HEK293 (cell line): ENCODE results near the gene APC2.
A peak's percentile ranks its signal among the peaks of the same experiment; 100 is the strongest.

Experiments
- CTCF ChIA-PET: fragments of 350-600 bp; formaldehyde crosslinking; extraction: SDS; loops from one replicate; lab custom pipeline; 2021; ENCODE audit warnings: antibody characterized with exemption; lab: Yijun Ruan, JAX
- POLR2A ChIA-PET: fragments of 300-600 bp; formaldehyde crosslinking; extraction: SDS; loops from one replicate; lab custom pipeline; 2020; ENCODE audit warnings: antibody characterized with exemption, inconsistent platforms; lab: Yijun Ruan, JAX
- H3K27ac ChIP-seq: fragments of 200-500 bp; sonication (Bioruptor generic); 2 replicates; pipeline ENCODE4 v1.5.1; 2014; ENCODE audit warnings: low read depth, low read length, control low read depth, inconsistent platforms; ENCODE audit errors: extremely low read depth
- H3K36me3 ChIP-seq, 2 experiments: fragments of 200-500 bp in 1 of 2; sonication (Bioruptor generic) in 1 of 2; 1 replicate in 1 of 2; 2 replicates in 1 of 2; pipeline ENCODE4 v1.5.1; 2014 to 2017; ENCODE audit warnings: inconsistent platforms in 2 of 2, low read length in 2 of 2; ENCODE audit not compliant: control insufficient read depth in 2 of 2, insufficient read depth in 1 of 2
- H3K4me1 ChIP-seq: fragments of 200-500 bp; sonication (Bioruptor generic); 2 replicates; pipeline ENCODE4 v1.5.1; 2014; ENCODE audit warnings: mild to moderate bottlenecking, low read length, inconsistent platforms; ENCODE audit not compliant: control insufficient read depth, insufficient read depth
- H3K4me3 ChIP-seq: 2 replicates; pipeline ENCODE4 v1.5.1; 2011; ENCODE audit warnings: low read depth, mild to moderate bottlenecking, control low read depth, low read length, moderate library complexity
- H3K9me3 ChIP-seq: fragments of 200-500 bp; sonication (Bioruptor generic); 2 replicates; pipeline ENCODE4 v1.5.1; 2014; ENCODE audit warnings: low read depth, low read length, inconsistent platforms; ENCODE audit not compliant: control insufficient read depth, insufficient read depth
- EGR2 ChIP-seq: fragments of 450-650 bp; formaldehyde crosslinking; IDR thresholded peaks from 2 replicates; pipeline ENCODE4 v1.5.1; 2016; ENCODE audit warnings: low read depth, missing biosample characterization, missing genetic modification characterization
- HIC1 ChIP-seq: fragments of 450-650 bp; formaldehyde crosslinking; IDR thresholded peaks from 2 replicates; pipeline ENCODE4 v1.5.1; 2016; ENCODE audit warnings: missing biosample characterization, missing genetic modification characterization
- HOXC10 ChIP-seq: sonication (generic); formaldehyde crosslinking; IDR thresholded peaks from 2 replicates; pipeline ENCODE4 v1.8.1; 2023; ENCODE audit warnings: mild to moderate bottlenecking, missing genetic modification reagents
- HOXD13 ChIP-seq: sonication (generic); formaldehyde crosslinking; IDR thresholded peaks from 2 replicates; pipeline ENCODE4 v1.8.0; 2022; ENCODE audit warnings: missing genetic modification reagents, borderline replicate concordance
- KLF10 ChIP-seq: fragments of 450-650 bp; IDR thresholded peaks from 2 replicates; pipeline ENCODE4 v1.5.1; 2018; ENCODE audit warnings: missing biosample characterization, mild to moderate bottlenecking, missing genetic modification characterization
- KLF17 ChIP-seq: fragments of 450-650 bp; formaldehyde crosslinking; IDR thresholded peaks from 2 replicates; pipeline ENCODE4 v1.5.1; 2016; ENCODE audit warnings: missing biosample characterization, missing genetic modification characterization
- SALL2 ChIP-seq: fragments of 450-650 bp; formaldehyde crosslinking; IDR thresholded peaks from 2 replicates; pipeline ENCODE4 v1.5.0; 2017; ENCODE audit warnings: missing biosample characterization, mild to moderate bottlenecking, missing genetic modification characterization, borderline replicate concordance
- SP2 ChIP-seq: fragments of 450-650 bp; formaldehyde crosslinking; IDR thresholded peaks from 2 replicates; pipeline ENCODE4 v1.5.1; 2016; ENCODE audit warnings: missing biosample characterization, missing genetic modification characterization
- ZBTB6 ChIP-seq: fragments of 450-650 bp; formaldehyde crosslinking; IDR thresholded peaks from 2 replicates; pipeline ENCODE4 v1.5.1; 2017; ENCODE audit warnings: missing biosample characterization, missing genetic modification characterization
- ZFP3 ChIP-seq: fragments of 450-650 bp; formaldehyde crosslinking; IDR thresholded peaks from 2 replicates; pipeline ENCODE4 v1.5.1; 2016; ENCODE audit warnings: low read depth, missing biosample characterization, missing genetic modification characterization
- ZNF10 ChIP-seq: fragments of 450-650 bp; formaldehyde crosslinking; IDR thresholded peaks from 2 replicates; pipeline ENCODE4 v1.5.1; 2017; ENCODE audit warnings: missing biosample characterization, missing genetic modification characterization
- ZNF18 ChIP-seq: fragments of 450-650 bp; formaldehyde crosslinking; IDR thresholded peaks from 2 replicates; pipeline ENCODE4 v1.5.1; 2016; ENCODE audit warnings: missing biosample characterization, missing genetic modification characterization
- ZNF324 ChIP-seq: fragments of 450-650 bp; formaldehyde crosslinking; IDR thresholded peaks from 2 replicates; pipeline ENCODE4 v1.5.1; 2016; ENCODE audit warnings: missing biosample characterization, missing genetic modification characterization
- ZNF341 ChIP-seq: fragments of 450-650 bp; formaldehyde crosslinking; IDR thresholded peaks from 2 replicates; pipeline ENCODE4; 2016; ENCODE audit warnings: low read depth, missing biosample characterization, missing genetic modification characterization
- ZNF394 ChIP-seq: fragments of 450-650 bp; formaldehyde crosslinking; IDR thresholded peaks from 2 replicates; pipeline ENCODE4 v1.5.1; 2016; ENCODE audit warnings: missing biosample characterization, missing genetic modification characterization, mild to moderate bottlenecking, moderate library complexity, borderline replicate concordance
- ZNF501 ChIP-seq: fragments of 450-650 bp; formaldehyde crosslinking; IDR thresholded peaks from 2 replicates; pipeline ENCODE4 v1.5.1; 2016; ENCODE audit warnings: missing biosample characterization, missing genetic modification characterization
- ZNF610 ChIP-seq: fragments of 450-650 bp; formaldehyde crosslinking; IDR thresholded peaks from 2 replicates; pipeline ENCODE4 v1.5.1; 2016; ENCODE audit warnings: missing biosample characterization, missing genetic modification characterization, borderline replicate concordance
- ZNF664 ChIP-seq: fragments of 450-650 bp; formaldehyde crosslinking; IDR thresholded peaks from 2 replicates; pipeline ENCODE4 v1.5.1; 2016; ENCODE audit warnings: missing biosample characterization, missing genetic modification characterization
- ZNF747 ChIP-seq: fragments of 450-650 bp; formaldehyde crosslinking; IDR thresholded peaks from 2 replicates; pipeline ENCODE4 v1.5.1; 2016; ENCODE audit warnings: missing biosample characterization, missing genetic modification characterization
- ZNF837 ChIP-seq: fragments of 450-650 bp; formaldehyde crosslinking; IDR thresholded peaks from 2 replicates; pipeline ENCODE4 v1.5.1; 2016; ENCODE audit warnings: missing biosample characterization, missing genetic modification characterization
- TF ChIP-seq, protein P1 (sequence below): fragments of 450-650 bp; formaldehyde crosslinking; IDR thresholded peaks from 2 replicates; pipeline ENCODE4 v1.5.1; 2016; ENCODE audit warnings: missing biosample characterization, missing genetic modification characterization
- TF ChIP-seq, protein P2 (sequence below): fragments of 450-650 bp; formaldehyde crosslinking; IDR thresholded peaks from 2 replicates; pipeline ENCODE4 v1.5.1; 2016; ENCODE audit warnings: missing biosample characterization, missing genetic modification characterization

The APC2 gene

DNA sequence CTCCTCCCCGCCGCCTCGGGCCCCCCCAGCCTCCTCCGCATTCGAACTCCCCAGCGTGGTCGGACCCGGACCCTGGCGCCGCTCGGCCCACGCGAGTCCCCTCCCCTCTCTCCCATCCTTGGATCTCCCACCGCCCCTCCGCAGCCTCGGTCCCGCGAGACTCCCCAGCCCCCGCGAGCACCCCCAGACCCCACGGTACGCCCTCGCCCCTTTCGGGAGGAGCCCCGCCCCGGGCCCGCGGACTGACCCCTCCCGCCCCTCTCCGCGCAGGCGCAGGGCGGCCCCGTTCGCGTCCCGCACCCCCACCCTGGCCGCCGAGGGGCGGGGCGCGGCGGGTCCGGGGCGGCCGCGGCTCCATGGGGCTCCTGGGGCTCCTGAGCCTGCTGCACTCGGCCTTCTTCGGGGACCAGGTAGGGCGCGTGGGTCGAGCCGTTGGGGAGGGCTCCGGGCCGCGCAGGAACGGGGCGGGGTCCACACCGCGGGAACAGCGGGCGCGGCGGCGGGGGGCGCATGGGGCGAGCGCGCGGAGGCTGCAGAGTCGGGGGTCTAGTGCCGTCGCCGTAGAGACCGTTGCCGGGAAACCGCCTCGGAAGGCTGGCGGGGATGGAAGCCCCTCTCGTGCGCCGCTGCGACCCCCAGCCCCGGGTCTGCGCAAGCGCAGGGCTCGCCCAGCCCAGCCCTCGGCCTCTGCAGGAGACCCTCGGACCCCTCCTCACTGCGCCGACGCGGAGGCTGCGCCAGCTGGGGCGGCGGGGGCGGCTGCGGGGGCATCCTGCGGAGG lies 3.8 kb upstream of the APC2 start (continued):
- TF ChIP-seq ZNF10 (tag by site-specific recombination) = no peak
- no peak for TF ChIP-seq SALL2
- no peak for TF ChIP-seq ZNF501
- 0 out of 2 replicates have a peak, but pooled peaks have one; percentile 23 for TF ChIP-seq EGR2 (tag by site-specific recombination)
- TF ChIP-seq ZNF747 = no peak
- TF ChIP-seq HOXD13 = no peak
- TF ChIP-seq, protein P1, sequence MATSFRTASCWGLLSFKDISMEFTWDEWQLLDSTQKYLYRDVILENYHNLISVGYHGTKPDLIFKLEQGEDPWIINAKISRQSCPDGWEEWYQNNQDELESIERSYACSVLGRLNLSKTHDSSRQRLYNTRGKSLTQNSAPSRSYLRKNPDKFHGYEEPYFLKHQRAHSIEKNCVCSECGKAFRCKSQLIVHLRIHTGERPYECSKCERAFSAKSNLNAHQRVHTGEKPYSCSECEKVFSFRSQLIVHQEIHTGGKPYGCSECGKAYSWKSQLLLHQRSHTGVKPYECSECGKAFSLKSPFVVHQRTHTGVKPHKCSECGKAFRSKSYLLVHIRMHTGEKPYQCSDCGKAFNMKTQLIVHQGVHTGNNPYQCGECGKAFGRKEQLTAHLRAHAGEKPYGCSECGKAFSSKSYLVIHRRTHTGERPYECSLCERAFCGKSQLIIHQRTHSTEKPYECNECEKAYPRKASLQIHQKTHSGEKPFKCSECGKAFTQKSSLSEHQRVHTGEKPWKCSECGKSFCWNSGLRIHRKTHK = no peak
- TF ChIP-seq ZNF664 (tag by site-specific recombination) = no peak
- no peak for TF ChIP-seq KLF17
- TF ChIP-seq ZNF394 (tag by site-specific recombination) = no peak
- TF ChIP-seq ZFP3 = no peak
- TF ChIP-seq ZNF324 (tag by site-specific recombination) = no peak
- no peak for TF ChIP-seq ZNF610 (tag by site-specific recombination)
- TF ChIP-seq ZBTB6 (tag by site-specific recombination) = peak; percentile 70; the same call in 1 of the 2 replicates
- no peak for TF ChIP-seq HOXC10 (CRISPR knock-in tag)
- peak; percentile 25; the same call in 1 of the 2 replicates for TF ChIP-seq SP2

- no peak overlapping the region for H3K4me3 ChIP-seq
- ChIA-PET POLR2A (interaction anchor here (0.6 to 0.7 kb wide), 2 partner anchors 9 to 10 kb away, joined by 3 to 4 read pairs; no protein-coding TSS in a partner anchor), CTCF (interaction anchor here (0.6 kb wide), 2 partner anchors 20 to 289 kb away, joined by 3 read pairs; no protein-coding TSS in a partner anchor)
- H3K9me3 ChIP-seq = no peaks in the 10 kb centered on the region
- H3K27ac ChIP-seq = no peak overlapping the region
- peaks cover 0 to 9% of the 10 kb centered on the region in 2 experiments; a peak in 2 of 3 replicates for H3K36me3 ChIP-seq
- peaks cover 7% of the 10 kb centered on the region; the same call in 1 of the 2 replicates for H3K4me1 ChIP-seq
- TF ChIP-seq ZNF341 (tag by site-specific recombination) (peak; percentile 95), KLF10 (tag by site-specific recombination) (no peak), ZNF837 (tag by site-specific recombination) (no peak), SP2 (peak; percentile 51), HIC1 (0 out of 2 replicates have a peak, but pooled peaks have one; percentile 23), ZNF18 (no peak), ZBTB6 (tag by site-specific recombination) (0 out of 2 replicates have a peak, but pooled peaks have one; percentile 12)
- TF ChIP-seq, protein P2, sequence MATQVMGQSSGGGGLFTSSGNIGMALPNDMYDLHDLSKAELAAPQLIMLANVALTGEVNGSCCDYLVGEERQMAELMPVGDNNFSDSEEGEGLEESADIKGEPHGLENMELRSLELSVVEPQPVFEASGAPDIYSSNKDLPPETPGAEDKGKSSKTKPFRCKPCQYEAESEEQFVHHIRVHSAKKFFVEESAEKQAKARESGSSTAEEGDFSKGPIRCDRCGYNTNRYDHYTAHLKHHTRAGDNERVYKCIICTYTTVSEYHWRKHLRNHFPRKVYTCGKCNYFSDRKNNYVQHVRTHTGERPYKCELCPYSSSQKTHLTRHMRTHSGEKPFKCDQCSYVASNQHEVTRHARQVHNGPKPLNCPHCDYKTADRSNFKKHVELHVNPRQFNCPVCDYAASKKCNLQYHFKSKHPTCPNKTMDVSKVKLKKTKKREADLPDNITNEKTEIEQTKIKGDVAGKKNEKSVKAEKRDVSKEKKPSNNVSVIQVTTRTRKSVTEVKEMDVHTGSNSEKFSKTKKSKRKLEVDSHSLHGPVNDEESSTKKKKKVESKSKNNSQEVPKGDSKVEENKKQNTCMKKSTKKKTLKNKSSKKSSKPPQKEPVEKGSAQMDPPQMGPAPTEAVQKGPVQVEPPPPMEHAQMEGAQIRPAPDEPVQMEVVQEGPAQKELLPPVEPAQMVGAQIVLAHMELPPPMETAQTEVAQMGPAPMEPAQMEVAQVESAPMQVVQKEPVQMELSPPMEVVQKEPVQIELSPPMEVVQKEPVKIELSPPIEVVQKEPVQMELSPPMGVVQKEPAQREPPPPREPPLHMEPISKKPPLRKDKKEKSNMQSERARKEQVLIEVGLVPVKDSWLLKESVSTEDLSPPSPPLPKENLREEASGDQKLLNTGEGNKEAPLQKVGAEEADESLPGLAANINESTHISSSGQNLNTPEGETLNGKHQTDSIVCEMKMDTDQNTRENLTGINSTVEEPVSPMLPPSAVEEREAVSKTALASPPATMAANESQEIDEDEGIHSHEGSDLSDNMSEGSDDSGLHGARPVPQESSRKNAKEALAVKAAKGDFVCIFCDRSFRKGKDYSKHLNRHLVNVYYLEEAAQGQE (tag by site-specific recombination) = peak; percentile 96
These were observed 3.0 kb upstream of the APC2 start for GRCh38 chr19:1446713-1447481.
